HEK293T (cell line): Measurements from ENCODE around the gene PAGR1.
"Not testable (repeated sequence)": the region's sequence is repeated elsewhere in the genome, so short reads cannot be mapped to it uniquely, and the experiment has no call there.

Experiments
- CTCF ChIA-PET: fragments of 350-600 bp; formaldehyde crosslinking; extraction: SDS; loops from one replicate; lab custom pipeline; 2021; ENCODE audit warnings: antibody characterized with exemption, inconsistent platforms; lab: Yijun Ruan, JAX
- POLR2A ChIA-PET: fragments of 350-600 bp; formaldehyde crosslinking; extraction: SDS; loops from one replicate; lab custom pipeline; 2020; ENCODE audit warnings: antibody characterized with exemption, inconsistent platforms; lab: Yijun Ruan, JAX
- DNase-seq: peaks from one replicate; pipeline ENCODE4 v3.0.0; 2012; ENCODE audit warnings: mixed read lengths; ENCODE audit errors: extremely low spot score
- ARNT ChIP-seq: fragments of 450-650 bp; IDR thresholded peaks from 2 replicates; pipeline ENCODE4 v1.6.1; 2017; ENCODE audit warnings: mild to moderate bottlenecking
- BHLHE40 ChIP-seq: fragments of 450-650 bp; IDR thresholded peaks from 2 replicates; pipeline ENCODE4 v1.6.1; 2016; ENCODE audit warnings: mild to moderate bottlenecking, moderate library complexity, borderline replicate concordance
- CTBP1 ChIP-seq: fragments of 450-650 bp; IDR thresholded peaks from 2 replicates; pipeline ENCODE4 v1.6.1; 2016; ENCODE audit warnings: borderline replicate concordance
- ELF4 ChIP-seq: fragments of 450-650 bp; IDR thresholded peaks from 2 replicates; pipeline ENCODE4 v1.6.1; 2017; ENCODE audit warnings: antibody characterized with exemption
- FOXA1 ChIP-seq: fragments of 450-650 bp; IDR thresholded peaks from 2 replicates; pipeline ENCODE4 v1.6.1; 2016; ENCODE audit warnings: mild to moderate bottlenecking
- FOXK2 ChIP-seq: fragments of 450-650 bp; IDR thresholded peaks from 2 replicates; pipeline ENCODE4 v1.6.1; 2016; ENCODE audit warnings: mild to moderate bottlenecking
- FOXM1 ChIP-seq: fragments of 450-650 bp; IDR thresholded peaks from 2 replicates; pipeline ENCODE4 v1.6.1; 2017; ENCODE audit warnings: mild to moderate bottlenecking, borderline replicate concordance
- HDGF ChIP-seq: fragments of 450-650 bp; IDR thresholded peaks from 2 replicates; pipeline ENCODE4 v1.6.1; 2017; ENCODE audit warnings: antibody characterized with exemption, borderline replicate concordance
- L3MBTL2 ChIP-seq: fragments of 450-650 bp; conservative IDR thresholded peaks from 2 replicates; pipeline ENCODE4 v1.6.1; 2016; ENCODE audit warnings: mild to moderate bottlenecking
- LEF1 ChIP-seq: fragments of 450-650 bp; IDR thresholded peaks from 2 replicates; pipeline ENCODE4 v1.6.1; 2017; ENCODE audit warnings: mild to moderate bottlenecking, borderline replicate concordance
- NFRKB ChIP-seq: fragments of 450-650 bp; IDR thresholded peaks from 2 replicates; pipeline ENCODE4 v1.6.1; 2016; ENCODE audit warnings: mild to moderate bottlenecking, moderate library complexity
- SP1 ChIP-seq: fragments of 450-650 bp; IDR thresholded peaks from 2 replicates; pipeline ENCODE4 v1.6.1; 2017
- SUZ12 ChIP-seq: fragments of 450-650 bp; IDR thresholded peaks from 2 replicates; pipeline ENCODE4 v1.6.1; 2016; ENCODE audit warnings: mild to moderate bottlenecking
- TARDBP ChIP-seq: fragments of 450-650 bp; IDR thresholded peaks from 2 replicates; pipeline ENCODE4 v1.6.1; 2016
- ZNF384 ChIP-seq: fragments of 450-650 bp; IDR thresholded peaks from 2 replicates; pipeline ENCODE4 v1.6.1; 2016
- TF ChIP-seq, protein P1 (sequence below): fragments of 450-650 bp; IDR thresholded peaks from 2 replicates; pipeline ENCODE4 v1.6.1; 2016

PAGR1 gene

DNA sequence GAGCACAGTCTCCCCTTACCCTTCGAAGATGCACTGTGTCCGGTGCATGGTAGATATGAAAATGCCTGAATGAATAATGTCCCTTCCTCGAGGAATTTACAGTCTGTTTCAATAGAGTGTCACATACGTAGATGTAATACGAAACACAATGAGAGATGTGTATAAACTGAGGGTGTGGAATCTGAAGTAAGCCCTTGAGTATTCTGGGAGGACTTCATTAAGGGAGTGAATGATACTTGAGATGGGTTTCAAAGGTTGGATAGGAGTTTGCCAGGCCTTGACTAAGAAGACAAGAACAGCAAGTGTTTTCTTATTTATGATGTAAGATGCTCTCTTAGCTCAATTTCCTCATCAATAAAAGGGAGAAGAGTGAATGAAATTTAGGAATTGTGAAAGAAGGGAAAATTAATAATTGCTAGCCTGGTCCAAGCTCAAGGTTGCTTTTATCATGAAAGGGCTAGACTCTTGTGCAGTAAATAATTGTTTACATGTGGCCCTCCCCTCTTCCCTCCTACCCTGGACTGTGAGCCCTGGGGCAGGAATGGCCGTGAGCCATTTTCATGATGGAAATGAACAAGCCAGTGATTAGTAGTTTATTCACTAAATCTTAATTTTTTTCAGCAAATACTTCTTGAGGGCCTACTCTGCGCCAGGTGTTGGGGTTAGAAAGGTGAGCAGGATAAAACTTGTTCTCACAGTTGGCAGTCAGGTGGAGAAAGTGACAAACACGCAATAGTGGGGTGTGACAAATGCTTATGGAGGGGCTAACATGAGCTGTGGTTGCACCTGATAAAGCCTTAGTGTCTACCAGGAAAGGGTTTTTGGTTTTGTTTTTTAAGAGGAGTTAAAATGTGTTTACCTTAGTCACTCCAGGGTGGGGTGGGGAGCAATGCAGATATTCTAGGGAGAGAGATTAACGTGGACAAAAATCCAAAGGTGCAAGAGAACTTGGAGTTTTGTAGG lies 23.8 kb upstream of the PAGR1 start:
- TF ChIP-seq HDGF (no peak), ARNT (no peak), CTBP1 (no peak), FOXA1 (no peak), LEF1 (no peak), TARDBP (no peak), BHLHE40 (no peak), L3MBTL2 (no peak), FOXM1 (no peak), ELF4 (no peak), SP1 (no peak), FOXK2 (no peak), SUZ12 (no peak), ZNF384 (no peak), NFRKB (no peak)
- TF ChIP-seq, protein P1, sequence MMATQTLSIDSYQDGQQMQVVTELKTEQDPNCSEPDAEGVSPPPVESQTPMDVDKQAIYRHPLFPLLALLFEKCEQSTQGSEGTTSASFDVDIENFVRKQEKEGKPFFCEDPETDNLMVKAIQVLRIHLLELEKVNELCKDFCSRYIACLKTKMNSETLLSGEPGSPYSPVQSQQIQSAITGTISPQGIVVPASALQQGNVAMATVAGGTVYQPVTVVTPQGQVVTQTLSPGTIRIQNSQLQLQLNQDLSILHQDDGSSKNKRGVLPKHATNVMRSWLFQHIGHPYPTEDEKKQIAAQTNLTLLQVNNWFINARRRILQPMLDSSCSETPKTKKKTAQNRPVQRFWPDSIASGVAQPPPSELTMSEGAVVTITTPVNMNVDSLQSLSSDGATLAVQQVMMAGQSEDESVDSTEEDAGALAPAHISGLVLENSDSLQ, result no peak
- DNase-seq, result no peak
- ChIA-PET POLR2A (interaction anchor here (6.8 kb wide), 1 partner anchor 10 kb away, joined by 92 read pairs; no protein-coding TSS in a partner anchor), CTCF (no interaction called here)

DNA sequence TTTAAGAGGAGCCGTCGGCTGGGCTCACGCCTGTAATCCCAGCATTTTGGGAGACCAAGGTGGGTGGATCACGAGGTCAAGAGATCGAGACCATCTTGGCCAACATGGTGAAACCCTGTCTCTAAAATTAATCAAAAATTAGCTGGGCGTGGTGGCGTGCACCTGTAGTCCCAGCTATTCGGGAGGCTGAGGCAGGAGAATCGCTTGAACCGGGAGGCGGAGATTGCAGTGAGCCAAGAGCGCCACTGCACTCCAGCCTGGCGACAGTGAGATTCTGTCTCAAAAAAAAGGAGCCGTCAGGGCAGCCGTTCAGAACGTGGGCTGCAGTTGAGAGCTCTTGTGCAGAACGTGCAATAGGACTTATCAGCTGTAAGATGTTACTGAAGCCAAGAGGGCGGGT lies 22.8 kb upstream of the PAGR1 start:
- CTCF ChIA-PET, DNase-seq: not testable (repeated sequence)
- POLR2A ChIA-PET, result interaction anchor here (6.8 kb wide), 1 partner anchor 9 kb away, joined by 92 read pairs; no protein-coding TSS in a partner anchor

DNA sequence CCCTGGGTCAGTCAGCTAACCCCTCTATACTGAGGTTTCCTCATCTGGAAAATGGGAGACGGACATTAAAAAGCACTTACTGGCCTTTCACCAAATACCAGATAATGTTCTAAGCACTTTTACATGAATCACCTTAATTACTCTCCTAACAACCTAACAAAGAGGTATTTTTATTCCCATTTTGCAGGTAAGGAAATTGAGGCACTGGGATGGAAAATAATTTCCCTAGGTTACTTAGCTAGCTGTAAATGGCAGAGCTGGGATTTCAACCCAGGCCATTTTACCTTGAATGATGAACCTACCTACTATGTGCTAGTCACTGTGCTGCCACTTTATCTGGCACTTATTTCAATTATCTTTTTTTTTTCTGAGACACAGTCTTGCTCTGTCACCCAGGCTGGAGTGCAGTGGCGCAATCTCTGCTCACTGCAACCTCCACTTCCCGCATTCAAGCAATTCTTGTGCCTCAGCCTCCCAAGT lies 21.7 kb upstream of the PAGR1 start:
- POLR2A ChIA-PET, result interaction anchor here (1.4 to 6.8 kb wide), 2 partner anchors 8 to 13 kb away, joined by 3 to 92 read pairs; partner anchors contain the start of gene MAZ
- DNase-seq, result no peak
- TF ChIP-seq ARNT (no peak), FOXM1 (no peak), BHLHE40 (no peak), SP1 (no peak)
- CTCF ChIA-PET, result no interaction called here

DNA sequence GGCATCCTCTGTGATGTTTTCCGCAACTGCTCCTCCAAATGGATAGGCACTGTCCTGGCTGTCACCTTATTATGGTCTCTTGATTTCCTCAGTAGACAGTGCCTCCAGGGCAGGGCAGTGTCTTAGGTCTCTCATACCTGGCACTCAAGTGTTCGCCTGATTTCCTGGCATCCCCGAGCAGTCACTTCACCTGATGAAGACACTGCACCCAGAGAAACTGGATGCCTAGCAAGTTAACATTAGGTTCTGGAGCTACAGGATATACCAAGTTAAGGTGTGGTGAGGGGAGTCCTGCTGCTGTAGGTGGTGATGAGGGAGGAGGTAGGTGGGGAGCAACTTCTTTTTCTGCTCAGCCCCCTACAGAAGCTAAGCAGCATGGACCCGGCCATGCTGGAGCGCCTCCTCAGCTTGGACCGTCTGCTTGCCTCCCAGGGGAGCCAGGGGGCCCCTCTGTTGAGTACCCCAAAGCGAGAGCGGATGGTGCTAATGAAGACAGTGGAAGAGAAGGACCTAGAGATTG lies 13.5 kb upstream of the PAGR1 start:
- POLR2A ChIA-PET, result interaction anchor here (1.1 to 9.5 kb wide), 4 partner anchors 11 to 1243 kb away, joined by 3 to 176 read pairs (median 48); partner anchors contain the start of genes KIF22, MVP, PAGR1 and PRRT2
- CTCF ChIA-PET, result interaction anchor here (1.0 to 2.2 kb wide), 3 partner anchors 12 to 16 kb away, joined by 4 to 6 read pairs (median 4); partner anchors contain the start of genes KIF22 and PAGR1
- TF ChIP-seq FOXM1 (no peak), ARNT (no peak), TARDBP (no peak), FOXA1 (no peak), BHLHE40 (no peak), LEF1 (no peak), CTBP1 (no peak), SUZ12 (no peak), SP1 (no peak), NFRKB (no peak), ELF4 (no peak), L3MBTL2 (no peak), FOXK2 (no peak), HDGF (no peak)
- no peak for DNase-seq

DNA sequence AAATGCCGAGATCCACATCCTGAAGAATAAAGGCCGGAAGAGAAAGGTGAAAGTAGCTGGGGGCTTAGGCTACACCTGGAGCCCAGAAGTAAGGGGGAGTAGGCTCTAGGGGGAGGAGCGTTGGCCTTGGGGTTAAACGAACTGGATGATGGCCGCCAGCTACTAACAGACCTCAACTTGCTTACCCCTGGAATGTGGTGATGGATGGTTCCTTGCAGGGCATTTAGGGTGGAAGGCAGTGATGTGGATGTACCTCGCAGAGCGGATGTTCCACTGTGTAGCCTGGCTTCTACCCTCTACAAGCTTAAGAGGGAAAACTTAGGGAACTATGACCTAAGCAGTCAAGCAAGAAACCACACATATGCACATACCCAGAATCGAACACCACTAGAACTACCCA lies 11.9 kb upstream of the PAGR1 start:
- ChIA-PET POLR2A (interaction anchor here (0.6 to 9.5 kb wide), 8 partner anchors 12 to 1229 kb away, joined by 3 to 176 read pairs (median 4); partner anchors contain the start of genes KIF22, MVP, PAGR1 and PRRT2), CTCF (interaction anchor here (0.7 to 2.0 kb wide), 3 partner anchors 12 to 15 kb away, joined by 4 to 5 read pairs (median 4); partner anchors contain the start of gene PAGR1)
- DNase-seq, result no peak
- no peak for TF ChIP-seq TARDBP
- no peak for TF ChIP-seq BHLHE40
- no peak for TF ChIP-seq ELF4
- TF ChIP-seq NFRKB, result no peak
- TF ChIP-seq L3MBTL2, result no peak
- TF ChIP-seq FOXM1, result no peak
- TF ChIP-seq, protein P1, result no peak
- TF ChIP-seq FOXA1, result no peak
- TF ChIP-seq SP1, result no peak
- TF ChIP-seq ZNF384, result no peak
- TF ChIP-seq LEF1, result no peak
- no peak for TF ChIP-seq SUZ12
- TF ChIP-seq CTBP1, result no peak
- no peak for TF ChIP-seq HDGF
- no peak for TF ChIP-seq ARNT
- no peak for TF ChIP-seq FOXK2
